HG03442 (cell line): ENCODE results near the gene GATA2.

Experiments
- ATAC-seq: cut with Tn5 transposase; IDR thresholded peaks from one replicate; pipeline ENCODE4 v1.9.1; 2021; ENCODE audit warnings: mild to moderate bottlenecking, moderate library complexity; ENCODE audit not compliant: unreplicated experiment

GATA2 gene

GRCh38 chr3:128492671-128493569, at the start of gene GATA2:
GATA2 (minus strand) TSS chr3:128493201; CDS start chr3:128487031, 6,170 bp downstream.
- no peak for ATAC-seq

- ATAC-seq = no peak
These were observed 48.2 kb upstream of the GATA2 start for GRCh38 chr3:128541246-128541645.

GRCh38 chr3:128539376-128539775, 46.4 kb upstream of the GATA2 start:
- ATAC-seq = no peak

- ATAC-seq = no peak
These were observed 44.2 kb upstream of the GATA2 start for GRCh38 chr3:128537091-128537703.

- ATAC-seq = no peak
These were observed 39.3 kb upstream of the GATA2 start for GRCh38 chr3:128532012-128532983.

GRCh38 chr3:128524374-128525299, 31.6 kb upstream of the GATA2 start:
- ATAC-seq = no peak

- no peak for ATAC-seq
These were observed 30.6 kb upstream of the GATA2 start for GRCh38 chr3:128523591-128523990.

GRCh38 chr3:128521715-128522114, 28.7 kb upstream of the GATA2 start:
- no peak for ATAC-seq

- no peak for ATAC-seq
These were observed 25.8 kb upstream of the GATA2 start for GRCh38 chr3:128518587-128519490.

- ATAC-seq = no peak
These were observed 24.6 kb upstream of the GATA2 start for GRCh38 chr3:128517648-128518047.

GRCh38 chr3:128515967-128516366, 23.0 kb upstream of the GATA2 start:
- ATAC-seq = no peak

GRCh38 chr3:128508852-128509251, 15.9 kb upstream of the GATA2 start:
- no peak for ATAC-seq

- no peak for ATAC-seq
These were observed 13.8 kb upstream of the GATA2 start for GRCh38 chr3:128506754-128507153.

- no peak for ATAC-seq
These were observed 12.8 kb upstream of the GATA2 start for GRCh38 chr3:128505771-128506170.

- no peak for ATAC-seq
These were observed 12.1 kb upstream of the GATA2 start for GRCh38 chr3:128504963-128505730.

- ATAC-seq = no peak
These were observed 11.5 kb upstream of the GATA2 start for GRCh38 chr3:128504533-128504915.

- no peak for ATAC-seq
These were observed 10.9 kb upstream of the GATA2 start for GRCh38 chr3:128503751-128504532.
